ENCODE data around the gene SMPD2.
A peak's percentile ranks its signal among the peaks of the same experiment; 100 is the strongest.

The SMPD2 gene

GRCh38 chr6:109406196-109406595, 34.3 kb upstream of the SMPD2 start:
- DNase-seq (ENCODE audit: low read depth): peak; percentile 46
- H3K4me3 ChIP-seq (ENCODE audit: low read depth, low read length): no peak overlapping the region

GRCh38 chr6:109411034-109411433, 29.5 kb upstream of the SMPD2 start:
- DNase-seq (ENCODE audit: low read depth): no peak
- TF ChIP-seq POLR2A (IDR thresholded peaks at IDR 0.05; ENCODE audit: extremely low read depth, insufficient read length): no peak
- TF ChIP-seq, protein P1, sequence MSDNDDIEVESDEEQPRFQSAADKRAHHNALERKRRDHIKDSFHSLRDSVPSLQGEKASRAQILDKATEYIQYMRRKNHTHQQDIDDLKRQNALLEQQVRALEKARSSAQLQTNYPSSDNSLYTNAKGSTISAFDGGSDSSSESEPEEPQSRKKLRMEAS (IDR thresholded peaks at IDR 0.05; ENCODE audit: low read depth, low read length): no peak
- no peak for TF ChIP-seq CTCF (IDR thresholded peaks at IDR 0.05; ENCODE audit: low read depth, low read length)
- no peak for TF ChIP-seq MYC (IDR thresholded peaks at IDR 0.05; ENCODE audit: low read depth, low read length)
- H3K4me3 ChIP-seq (ENCODE audit: low read depth, low read length): no peak overlapping the region

More at GRCh38 chr6:109406196-109406595, 34.3 kb upstream of the SMPD2 start:
- TF ChIP-seq MYC (IDR thresholded peaks at IDR 0.05; ENCODE audit: low read depth, low read length) (no peak), CTCF (IDR thresholded peaks at IDR 0.05; ENCODE audit: low read depth, low read length) (no peak), POLR2A (IDR thresholded peaks at IDR 0.05; ENCODE audit: extremely low read depth, insufficient read length) (no peak)
- TF ChIP-seq, protein P1 (IDR thresholded peaks at IDR 0.05; ENCODE audit: low read depth, low read length): no peak

GRCh38 chr6:109417646-109418045, 22.9 kb upstream of the SMPD2 start:
- H3K4me3 ChIP-seq (ENCODE audit: low read depth, low read length): no peak overlapping the region
- TF ChIP-seq, protein P1 (IDR thresholded peaks at IDR 0.05; ENCODE audit: low read depth, low read length): no peak
- DNase-seq (ENCODE audit: low read depth): no peak

GRCh38 chr6:109420751-109421150, 19.8 kb upstream of the SMPD2 start:
- TF ChIP-seq CTCF (IDR thresholded peaks at IDR 0.05; ENCODE audit: low read depth, low read length) (no peak), POLR2A (IDR thresholded peaks at IDR 0.05; ENCODE audit: extremely low read depth, insufficient read length) (no peak), MYC (IDR thresholded peaks at IDR 0.05; ENCODE audit: low read depth, low read length) (no peak)
- TF ChIP-seq, protein P1 (IDR thresholded peaks at IDR 0.05; ENCODE audit: low read depth, low read length): no peak
- DNase-seq (ENCODE audit: low read depth): peak; percentile 42
- no peak overlapping the region for H3K4me3 ChIP-seq (ENCODE audit: low read depth, low read length)

- H3K4me3 ChIP-seq (ENCODE audit: low read depth, low read length): no peak overlapping the region
- DNase-seq (ENCODE audit: low read depth): no peak
- TF ChIP-seq POLR2A (IDR thresholded peaks at IDR 0.05; ENCODE audit: extremely low read depth, insufficient read length): no peak
- TF ChIP-seq, protein P1 (IDR thresholded peaks at IDR 0.05; ENCODE audit: low read depth, low read length): no peak
- no peak for TF ChIP-seq CTCF (IDR thresholded peaks at IDR 0.05; ENCODE audit: low read depth, low read length)
- TF ChIP-seq MYC (IDR thresholded peaks at IDR 0.05; ENCODE audit: low read depth, low read length): no peak
Measured at GRCh38 chr6:109421184-109421583, 19.3 kb upstream of the SMPD2 start.

GRCh38 chr6:109424946-109425345, 15.6 kb upstream of the SMPD2 start:
- TF ChIP-seq, protein P1 (IDR thresholded peaks at IDR 0.05; ENCODE audit: low read depth, low read length): no peak
- no peak for TF ChIP-seq POLR2A (IDR thresholded peaks at IDR 0.05; ENCODE audit: extremely low read depth, insufficient read length)
- TF ChIP-seq CTCF (IDR thresholded peaks at IDR 0.05; ENCODE audit: low read depth, low read length): no peak
- TF ChIP-seq MYC (IDR thresholded peaks at IDR 0.05; ENCODE audit: low read depth, low read length): no peak
- no peak for DNase-seq (ENCODE audit: low read depth)

More at GRCh38 chr6:109424946-109425345, 15.6 kb upstream of the SMPD2 start:
- H3K4me3 ChIP-seq (ENCODE audit: low read depth, low read length): no peak overlapping the region

All from NB4 (cell line).